WTC11 (cell line): ENCODE data around the gene CLCNKB.

Experiments
- CTCF ChIP-seq: fragments of 200-600 bp; IDR thresholded peaks from 2 replicates; pipeline ENCODE4 v1.8.0; 2022; ENCODE audit warnings: antibody characterized with exemption
- FOXJ3 ChIP-seq: sonication (generic); formaldehyde crosslinking; IDR thresholded peaks from 2 replicates; pipeline ENCODE4 v1.9.0; 2021; ENCODE audit warnings: missing genetic modification reagents, mild to moderate bottlenecking, borderline replicate concordance
- MAX ChIP-seq: sonication (generic); formaldehyde crosslinking; IDR thresholded peaks from 2 replicates; pipeline ENCODE4 v1.8.0; 2022; ENCODE audit warnings: mild to moderate bottlenecking, missing genetic modification reagents
- TP53 ChIP-seq: sonication (generic); formaldehyde crosslinking; IDR thresholded peaks from 2 replicates; pipeline ENCODE4 v1.8.1; 2023; ENCODE audit warnings: mild to moderate bottlenecking, missing genetic modification reagents
- ZNF121 ChIP-seq: sonication (generic); formaldehyde crosslinking; IDR thresholded peaks from 2 replicates; pipeline ENCODE4 v1.8.0; 2023; ENCODE audit warnings: missing genetic modification reagents
- ZNF138 ChIP-seq: sonication (generic); formaldehyde crosslinking; conservative IDR thresholded peaks from 2 replicates; pipeline ENCODE4 v1.8.1; 2022; ENCODE audit warnings: mild to moderate bottlenecking, moderate library complexity, missing genetic modification reagents
- ZNF232 ChIP-seq: sonication (generic); formaldehyde crosslinking; IDR thresholded peaks from 2 replicates; pipeline ENCODE4 v1.8.0; 2022; ENCODE audit warnings: mild to moderate bottlenecking, missing genetic modification reagents
- TF ChIP-seq, protein P1 (sequence below): sonication (generic); formaldehyde crosslinking; conservative IDR thresholded peaks from 2 replicates; pipeline ENCODE4 v1.8.1; 2022; ENCODE audit warnings: mild to moderate bottlenecking, missing genetic modification reagents

- TF ChIP-seq TP53 (CRISPR knock-in tag) (no peak), CTCF (0 out of 2 replicates have a peak, but pooled peaks have one; percentile 16), FOXJ3 (CRISPR knock-in tag) (no peak), ZNF121 (no peak), ZNF138 (CRISPR knock-in tag) (no peak), ZNF232 (CRISPR knock-in tag) (no peak), MAX (CRISPR knock-in tag) (no peak)
- TF ChIP-seq, protein P1, sequence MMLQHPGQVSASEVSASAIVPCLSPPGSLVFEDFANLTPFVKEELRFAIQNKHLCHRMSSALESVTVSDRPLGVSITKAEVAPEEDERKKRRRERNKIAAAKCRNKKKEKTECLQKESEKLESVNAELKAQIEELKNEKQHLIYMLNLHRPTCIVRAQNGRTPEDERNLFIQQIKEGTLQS (CRISPR knock-in tag): no peak
These were observed 30.0 kb downstream of the CLCNKB start, which contains the start of gene FAM131C for GRCh38 chr1:16073490-16074119.
